Measurements from ENCODE around the gene MUC5AC.
"Not testable (repeated sequence)": the region's sequence is repeated elsewhere in the genome, so short reads cannot be mapped to it uniquely, and the experiment has no call there.

MUC5AC gene

GRCh38 chr11:1174441-1175370 is 17.0 kb downstream of the MUC5AC start:
- FAIRE-seq (no peak), DNase-seq (ENCODE audit: insufficient read length, low spot score) (no peak)

GRCh38 chr11:1175461-1176223 is 17.9 kb downstream of the MUC5AC start:
- no peak for DNase-seq (ENCODE audit: insufficient read length, low spot score)
- no peak for FAIRE-seq

- no peak for DNase-seq (ENCODE audit: insufficient read length, low spot score)
- FAIRE-seq = no peak
Observed at GRCh38 chr11:1176224-1177019, 18.7 kb downstream of the MUC5AC start.

DNA sequence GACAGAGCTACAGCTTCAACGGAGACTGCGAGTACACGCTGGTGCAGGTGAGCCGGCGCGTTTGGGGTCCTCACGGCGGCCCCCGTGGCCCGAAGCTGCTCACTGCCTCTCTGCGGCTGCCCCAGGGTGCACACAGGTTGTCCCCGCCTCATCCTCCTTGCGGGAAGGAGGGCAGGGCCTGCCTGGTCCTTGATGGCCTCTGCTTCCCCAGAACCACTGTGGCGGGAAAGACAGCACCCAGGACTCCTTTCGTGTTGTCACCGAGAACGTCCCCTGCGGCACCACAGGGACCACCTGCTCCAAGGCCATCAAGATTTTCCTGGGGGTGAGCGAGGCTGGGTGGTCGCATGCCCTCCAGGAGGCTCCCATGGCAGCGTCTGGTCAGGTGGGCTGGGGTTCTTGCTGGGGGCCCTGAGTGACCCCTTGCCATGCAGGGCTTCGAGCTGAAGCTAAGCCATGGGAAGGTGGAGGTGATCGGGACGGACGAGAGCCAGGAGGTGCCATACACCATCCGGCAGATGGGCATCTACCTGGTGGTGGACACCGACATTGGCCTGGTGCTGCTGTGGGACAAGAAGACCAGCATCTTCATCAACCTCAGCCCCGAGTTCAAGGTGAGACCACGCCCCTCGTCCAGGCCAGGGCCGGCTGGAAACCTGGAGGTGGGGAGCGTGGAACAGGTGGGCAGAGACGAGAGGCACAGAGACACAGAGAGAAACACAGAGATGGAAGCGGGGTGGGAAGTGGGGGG is 19.4 kb downstream of the MUC5AC start:
- no peak for FAIRE-seq
- no peak for DNase-seq (ENCODE audit: insufficient read length, low spot score)

- no peak for DNase-seq (ENCODE audit: insufficient read length, low spot score)
- FAIRE-seq = no peak
Observed at GRCh38 chr11:1177771-1178090, 20.0 kb downstream of the MUC5AC start.

DNA sequence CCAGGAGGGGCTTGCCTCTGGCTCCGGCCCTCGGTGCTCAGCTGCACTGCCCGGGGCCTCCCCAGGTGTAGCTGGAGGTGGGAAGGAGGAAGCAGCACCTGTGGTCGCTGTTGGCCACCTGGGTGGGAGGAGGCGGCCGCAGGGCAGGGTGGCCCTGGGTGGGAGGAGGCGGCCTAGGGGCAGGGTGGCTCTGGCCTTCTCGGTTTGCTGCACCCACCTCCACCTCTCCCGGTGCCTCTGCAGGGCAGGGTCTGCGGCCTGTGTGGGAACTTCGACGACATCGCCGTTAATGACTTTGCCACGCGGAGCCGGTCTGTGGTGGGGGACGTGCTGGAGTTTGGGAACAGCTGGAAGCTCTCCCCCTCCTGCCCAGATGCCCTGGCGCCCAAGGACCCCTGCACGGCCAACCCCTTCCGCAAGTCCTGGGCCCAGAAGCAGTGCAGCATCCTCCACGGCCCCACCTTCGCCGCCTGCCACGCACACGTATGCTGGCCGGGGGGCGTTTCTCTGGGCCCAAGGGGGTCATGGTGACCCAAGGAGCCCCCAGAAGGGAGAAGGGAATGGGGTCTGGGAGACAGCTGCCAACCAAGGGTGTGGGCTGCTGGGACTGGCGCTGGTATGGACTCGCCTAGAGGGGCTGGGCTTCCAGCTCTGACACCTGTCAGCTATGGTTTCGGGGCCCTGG is 20.6 kb downstream of the MUC5AC start:
- no peak for DNase-seq (ENCODE audit: insufficient read length, low spot score)

GRCh38 chr11:1178906-1179305 is 21.2 kb downstream of the MUC5AC start:
- no peak for FAIRE-seq

More for the DNA sequence above, 20.6 kb downstream of the MUC5AC start:
- FAIRE-seq = no peak

DNA sequence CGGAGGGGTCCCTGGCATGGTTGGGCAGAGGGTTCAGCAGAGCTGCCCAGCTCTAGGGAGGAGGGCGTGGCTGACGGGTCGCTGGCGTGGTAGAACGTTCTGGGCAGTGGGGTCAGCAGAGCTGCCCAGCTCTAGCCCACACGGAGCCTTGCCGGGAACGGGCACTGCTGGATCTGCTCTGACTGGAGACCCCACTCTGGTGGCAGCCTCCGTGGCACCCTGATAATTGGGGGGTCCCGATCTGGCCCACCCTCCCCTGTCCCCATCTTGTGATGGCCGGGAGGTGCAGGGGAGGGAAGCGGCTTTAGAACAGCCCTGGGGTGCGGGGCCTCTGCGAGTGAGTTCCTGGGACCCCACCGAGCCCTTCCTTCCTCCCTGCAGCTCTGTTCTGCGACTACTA is 21.9 kb downstream of the MUC5AC start:
- DNase-seq (ENCODE audit: insufficient read length, low spot score) (no peak), FAIRE-seq (no peak)

More at GRCh38 chr11:1178906-1179305, 21.2 kb downstream of the MUC5AC start:
- DNase-seq (ENCODE audit: insufficient read length, low spot score) = no peak

- FAIRE-seq (no peak), DNase-seq (ENCODE audit: insufficient read length, low spot score) (no peak)
Observed at GRCh38 chr11:1180171-1180570, 22.4 kb downstream of the MUC5AC start.

GRCh38 chr11:1180947-1181391 is 23.2 kb downstream of the MUC5AC start:
- no peak for DNase-seq (ENCODE audit: insufficient read length, low spot score)
- FAIRE-seq = no peak

- FAIRE-seq (no peak), DNase-seq (ENCODE audit: insufficient read length, low spot score) (no peak)
Observed at GRCh38 chr11:1181420-1181819, 23.7 kb downstream of the MUC5AC start.

GRCh38 chr11:1181853-1182535 is 24.2 kb downstream of the MUC5AC start:
- no peak for DNase-seq (ENCODE audit: insufficient read length, low spot score)
- FAIRE-seq = no peak

GRCh38 chr11:1184139-1184538 is 26.4 kb downstream of the MUC5AC start:
- FAIRE-seq; DNase-seq (ENCODE audit: insufficient read length, low spot score): not testable (repeated sequence)

DNA sequence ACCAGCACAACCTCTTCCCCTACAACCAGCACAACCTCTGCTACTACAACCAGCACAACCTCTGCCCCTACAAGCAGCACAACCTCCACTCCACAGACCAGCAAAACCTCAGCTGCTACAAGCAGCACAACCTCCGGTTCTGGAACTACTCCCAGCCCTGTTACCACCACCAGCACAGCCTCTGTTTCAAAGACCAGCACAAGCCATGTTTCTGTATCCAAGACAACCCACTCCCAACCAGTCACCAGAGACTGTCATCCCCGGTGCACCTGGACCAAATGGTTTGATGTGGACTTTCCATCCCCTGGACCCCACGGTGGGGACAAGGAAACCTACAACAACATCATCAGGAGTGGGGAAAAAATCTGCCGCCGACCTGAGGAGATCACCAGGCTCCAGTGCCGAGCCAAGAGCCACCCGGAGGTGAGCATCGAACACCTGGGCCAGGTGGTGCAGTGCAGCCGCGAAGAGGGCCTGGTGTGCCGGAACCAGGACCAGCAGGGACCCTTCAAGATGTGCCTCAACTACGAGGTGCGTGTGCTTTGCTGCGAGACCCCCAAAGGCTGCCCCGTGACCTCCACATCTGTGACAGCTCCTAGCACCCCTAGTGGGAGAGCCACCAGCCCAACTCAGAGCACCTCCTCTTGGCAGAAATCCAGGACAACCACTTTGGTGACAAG is 30.8 kb downstream of the MUC5AC start:
- FAIRE-seq; DNase-seq (ENCODE audit: insufficient read length, low spot score): not testable (repeated sequence)

- FAIRE-seq; DNase-seq (ENCODE audit: insufficient read length, low spot score): not testable (repeated sequence)
Observed at GRCh38 chr11:1189816-1190215, 32.1 kb downstream of the MUC5AC start.

GRCh38 chr11:1191786-1192470 is 34.2 kb downstream of the MUC5AC start:
- not testable (repeated sequence) for FAIRE-seq; DNase-seq (ENCODE audit: insufficient read length, low spot score)

DNA sequence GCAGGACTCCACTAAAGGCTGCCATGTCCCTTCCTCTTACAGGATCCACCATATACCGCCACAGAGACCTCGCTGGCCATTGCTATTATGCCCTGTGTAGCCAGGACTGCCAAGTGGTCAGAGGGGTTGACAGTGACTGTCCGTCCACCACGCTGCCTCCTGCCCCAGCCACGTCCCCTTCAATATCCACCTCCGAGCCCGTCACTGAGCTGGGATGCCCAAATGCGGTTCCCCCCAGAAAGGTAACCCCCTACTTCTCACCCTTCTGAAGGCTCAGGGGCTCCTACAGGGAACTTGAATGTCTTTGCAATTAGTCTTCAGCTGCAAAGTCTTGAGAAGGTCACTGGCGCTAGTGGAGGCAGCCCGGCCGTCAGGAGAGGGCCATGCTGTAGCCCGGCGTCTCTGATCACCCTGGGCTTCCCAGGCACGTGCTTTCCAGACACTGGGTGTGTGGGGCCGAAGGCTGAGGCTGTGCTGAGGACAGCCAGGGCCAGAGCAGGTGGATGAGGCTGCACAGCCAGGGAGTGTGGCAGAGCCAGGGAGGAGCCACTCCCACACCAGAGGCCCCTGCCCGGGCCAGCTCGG is 35.1 kb downstream of the MUC5AC start:
- DNase-seq (ENCODE audit: insufficient read length, low spot score) = no peak
- FAIRE-seq = no peak
